Activated B cell treated with CpG ODN at 0.5 μM for 24 hours (primary cell): Measurements from ENCODE around the gene MET. TPM values are rescaled to one million over a fixed set of nuclear protein-coding genes. Genes with fewer than 3 reads are reported as not detected.

Source experiments
- ATAC-seq: fragments of 200-7000 bp; cut with Tn5 transposase; one replicate; pipeline ENCODE4 v1.10.0; 2021; ENCODE audit warnings: low read depth, mild to moderate bottlenecking, moderate library complexity
- CTCF ChIA-PET: fragments of 350-600 bp; sonication (Branson Sonifier 250); formaldehyde crosslinking; loops from one replicate; lab custom pipeline; 2021; ENCODE audit warnings: antibody characterized with exemption; lab: Charles Lee
- POLR2A ChIA-PET: fragments of 350-600 bp; sonication (Branson Sonifier 250); formaldehyde crosslinking; loops from one replicate; lab custom pipeline; 2021; ENCODE audit warnings: antibody characterized with exemption; lab: Charles Lee
- DNase-seq: peaks from one replicate; pipeline ENCODE4 v3.0.0; 2022
- H3K27ac Mint-ChIP-seq: one replicate; pipeline ENCODE4 v1.8.0; 2020; ENCODE audit warnings: mixed read lengths
- H3K27me3 Mint-ChIP-seq: one replicate; pipeline ENCODE4 v1.8.0; 2021; ENCODE audit warnings: mixed read lengths
- H3K36me3 Mint-ChIP-seq: one replicate; pipeline ENCODE4 v1.8.0; 2021; ENCODE audit warnings: low read depth, mixed read lengths
- H3K4me1 Mint-ChIP-seq: one replicate; pipeline ENCODE4 v1.8.0; 2021; ENCODE audit warnings: mixed read lengths
- H3K4me3 Mint-ChIP-seq: one replicate; pipeline ENCODE4 v1.8.0; 2020; ENCODE audit warnings: mild to moderate bottlenecking, mixed read lengths
- H3K9me3 Mint-ChIP-seq: one replicate; pipeline ENCODE4 v1.8.0; 2020; ENCODE audit warnings: mixed read lengths
- intact Hi-C: fragments of 100-400 bp; cut with micrococcal nuclease; formaldehyde crosslinking; loops from one replicate; pipeline ENCODE4 v1.15.1; 2024
- total RNA-seq: library from RNA; stranded (reverse); gene quantifications from 2 replicates; pipeline ENCODE4 v1.2.3, GENCODE V29; 2022
- TF ChIP-seq, protein P1 (sequence below): fragments of 200-600 bp; IDR thresholded peaks from one replicate; pipeline ENCODE4 v1.8.0; 2022; ENCODE audit warnings: antibody characterized with exemption, mild to moderate bottlenecking

MET gene
- total RNA-seq, 1 donor from 2014 or later = 1.1 TPM

DNA sequence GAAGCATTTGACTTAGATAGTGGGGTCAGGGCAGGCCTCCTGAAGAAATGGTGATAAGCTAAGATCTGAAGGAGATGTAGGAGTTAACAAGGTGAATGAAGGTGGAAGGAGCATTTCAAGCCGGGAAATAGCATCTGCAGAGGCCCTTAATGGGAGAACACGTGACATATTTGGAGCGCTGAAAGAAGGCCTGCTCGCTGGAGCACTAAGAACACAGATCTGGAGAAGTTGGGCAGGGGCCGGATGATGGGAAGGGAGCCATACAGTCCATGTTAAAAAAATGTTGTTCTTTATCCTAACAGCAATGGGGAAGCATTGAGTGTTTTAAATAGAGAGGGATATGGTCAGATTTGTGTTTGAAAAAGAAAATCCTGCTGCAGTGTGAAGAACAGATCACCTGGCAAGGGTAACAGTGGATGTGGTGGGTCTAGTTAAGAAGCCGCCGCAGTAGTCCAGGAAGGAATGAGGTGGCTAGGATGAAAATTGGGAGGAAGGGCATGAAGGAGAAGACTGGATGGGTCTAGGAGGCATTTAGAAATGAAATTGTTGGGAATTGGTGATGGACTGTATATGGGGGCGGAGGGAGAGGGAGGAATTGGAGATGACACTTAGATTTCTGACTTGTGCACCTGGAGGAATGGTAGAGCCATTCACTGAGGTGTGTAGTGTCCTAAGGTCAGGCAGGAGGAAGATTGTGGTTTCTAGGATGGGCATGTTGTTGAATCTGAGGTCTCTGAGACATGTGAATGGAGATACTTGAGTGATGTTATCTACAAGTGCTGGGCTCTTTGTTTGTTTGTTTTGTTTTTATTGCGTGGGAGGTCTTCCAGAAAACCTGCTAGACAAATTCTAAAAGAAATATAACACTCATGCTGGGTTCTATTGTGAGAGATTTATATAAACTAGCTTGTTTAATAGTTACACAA lies 58.4 kb downstream of the MET start:
- Mint-ChIP-seq H3K9me3 (no peaks in the 10 kb centered on the region), H3K4me1 (peaks cover 8% of the 10 kb centered on the region), H3K27me3 (peaks cover 9% of the 10 kb centered on the region), H3K4me3 (no peak overlapping the region), H3K27ac (no peak overlapping the region), H3K36me3 (no peaks in the 10 kb centered on the region)
- DNase-seq = no peak
- CTCF ChIA-PET = no interaction called here
- TF ChIP-seq, protein P1, sequence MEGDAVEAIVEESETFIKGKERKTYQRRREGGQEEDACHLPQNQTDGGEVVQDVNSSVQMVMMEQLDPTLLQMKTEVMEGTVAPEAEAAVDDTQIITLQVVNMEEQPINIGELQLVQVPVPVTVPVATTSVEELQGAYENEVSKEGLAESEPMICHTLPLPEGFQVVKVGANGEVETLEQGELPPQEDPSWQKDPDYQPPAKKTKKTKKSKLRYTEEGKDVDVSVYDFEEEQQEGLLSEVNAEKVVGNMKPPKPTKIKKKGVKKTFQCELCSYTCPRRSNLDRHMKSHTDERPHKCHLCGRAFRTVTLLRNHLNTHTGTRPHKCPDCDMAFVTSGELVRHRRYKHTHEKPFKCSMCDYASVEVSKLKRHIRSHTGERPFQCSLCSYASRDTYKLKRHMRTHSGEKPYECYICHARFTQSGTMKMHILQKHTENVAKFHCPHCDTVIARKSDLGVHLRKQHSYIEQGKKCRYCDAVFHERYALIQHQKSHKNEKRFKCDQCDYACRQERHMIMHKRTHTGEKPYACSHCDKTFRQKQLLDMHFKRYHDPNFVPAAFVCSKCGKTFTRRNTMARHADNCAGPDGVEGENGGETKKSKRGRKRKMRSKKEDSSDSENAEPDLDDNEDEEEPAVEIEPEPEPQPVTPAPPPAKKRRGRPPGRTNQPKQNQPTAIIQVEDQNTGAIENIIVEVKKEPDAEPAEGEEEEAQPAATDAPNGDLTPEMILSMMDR = no peak
- POLR2A ChIA-PET = no interaction called here
- no peak for ATAC-seq
- intact Hi-C loops = no loop called here

DNA sequence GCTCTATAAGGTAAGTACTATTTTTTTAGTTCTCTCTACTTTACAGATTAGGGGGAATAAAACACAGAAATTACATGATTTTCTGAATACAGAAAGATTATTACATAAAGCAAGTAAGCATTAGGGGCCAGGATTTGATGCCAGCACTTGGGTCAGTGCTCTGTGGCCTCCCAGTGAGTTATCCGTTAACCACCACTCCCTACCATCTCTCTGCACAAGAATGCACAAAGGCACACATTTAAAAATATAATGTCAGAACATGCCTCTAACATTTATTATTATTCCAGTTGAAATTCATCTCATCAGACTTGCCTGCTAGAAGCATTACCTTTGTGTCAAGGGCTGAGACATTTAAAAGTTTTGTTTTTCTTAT lies 59.0 kb downstream of the MET start:
- TF ChIP-seq, protein P1 = no peak
- Mint-ChIP-seq H3K27me3 (peaks cover 9% of the 10 kb centered on the region), H3K4me1 (peaks cover 8% of the 10 kb centered on the region), H3K36me3 (no peaks in the 10 kb centered on the region), H3K4me3 (no peak overlapping the region), H3K27ac (no peak overlapping the region), H3K9me3 (no peaks in the 10 kb centered on the region)
- DNase-seq (no peak), ATAC-seq (no peak)
- POLR2A ChIA-PET = no interaction called here
- CTCF ChIA-PET = no interaction called here
- intact Hi-C loops = no loop called here

DNA sequence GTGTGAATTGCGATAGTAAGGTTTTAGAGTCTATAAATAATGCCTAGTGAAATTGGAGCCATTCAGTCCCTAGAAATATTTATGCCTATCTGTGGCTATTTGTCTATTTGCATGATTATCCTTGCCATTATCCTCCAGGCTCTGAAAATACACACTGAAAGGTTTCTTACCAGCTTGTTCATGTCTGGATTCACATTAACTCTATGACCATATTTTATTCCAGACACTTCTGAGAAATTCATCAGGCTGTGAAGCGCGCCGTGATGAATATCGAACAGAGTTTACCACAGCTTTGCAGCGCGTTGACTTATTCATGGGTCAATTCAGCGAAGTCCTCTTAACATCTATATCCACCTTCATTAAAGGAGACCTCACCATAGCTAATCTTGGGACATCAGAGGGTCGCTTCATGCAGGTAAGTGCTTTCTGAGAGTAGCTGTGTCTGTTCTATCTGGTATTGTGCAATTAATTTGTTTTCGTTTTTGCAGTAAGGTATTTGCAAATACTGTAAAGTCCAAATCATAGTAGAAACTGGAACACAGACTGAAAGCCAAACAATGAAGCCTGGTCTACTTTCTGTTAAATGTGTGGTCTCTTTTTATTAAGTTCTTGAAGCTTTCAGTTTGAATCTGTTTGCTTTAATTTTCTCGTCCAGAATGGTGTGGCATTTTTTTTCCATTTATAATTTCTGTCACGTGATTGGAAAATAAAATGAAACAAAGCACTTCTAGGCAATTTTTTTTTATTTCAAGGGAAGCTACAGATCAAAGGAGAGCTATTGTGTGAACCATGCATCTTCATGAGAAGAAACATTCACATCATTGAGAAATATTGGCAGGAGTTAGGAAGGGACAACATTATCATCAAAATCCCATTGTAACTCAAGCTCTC lies 59.7 kb downstream of the MET start:
- Mint-ChIP-seq H3K4me3 (no peak overlapping the region), H3K27me3 (peaks cover 5% of the 10 kb centered on the region), H3K36me3 (no peaks in the 10 kb centered on the region), H3K27ac (no peak overlapping the region), H3K4me1 (peaks cover 8% of the 10 kb centered on the region), H3K9me3 (no peaks in the 10 kb centered on the region)
- DNase-seq (no peak), ATAC-seq (no peak)
- intact Hi-C loops = no loop called here
- TF ChIP-seq, protein P1 = no peak
- ChIA-PET CTCF (no interaction called here), POLR2A (no interaction called here)

DNA sequence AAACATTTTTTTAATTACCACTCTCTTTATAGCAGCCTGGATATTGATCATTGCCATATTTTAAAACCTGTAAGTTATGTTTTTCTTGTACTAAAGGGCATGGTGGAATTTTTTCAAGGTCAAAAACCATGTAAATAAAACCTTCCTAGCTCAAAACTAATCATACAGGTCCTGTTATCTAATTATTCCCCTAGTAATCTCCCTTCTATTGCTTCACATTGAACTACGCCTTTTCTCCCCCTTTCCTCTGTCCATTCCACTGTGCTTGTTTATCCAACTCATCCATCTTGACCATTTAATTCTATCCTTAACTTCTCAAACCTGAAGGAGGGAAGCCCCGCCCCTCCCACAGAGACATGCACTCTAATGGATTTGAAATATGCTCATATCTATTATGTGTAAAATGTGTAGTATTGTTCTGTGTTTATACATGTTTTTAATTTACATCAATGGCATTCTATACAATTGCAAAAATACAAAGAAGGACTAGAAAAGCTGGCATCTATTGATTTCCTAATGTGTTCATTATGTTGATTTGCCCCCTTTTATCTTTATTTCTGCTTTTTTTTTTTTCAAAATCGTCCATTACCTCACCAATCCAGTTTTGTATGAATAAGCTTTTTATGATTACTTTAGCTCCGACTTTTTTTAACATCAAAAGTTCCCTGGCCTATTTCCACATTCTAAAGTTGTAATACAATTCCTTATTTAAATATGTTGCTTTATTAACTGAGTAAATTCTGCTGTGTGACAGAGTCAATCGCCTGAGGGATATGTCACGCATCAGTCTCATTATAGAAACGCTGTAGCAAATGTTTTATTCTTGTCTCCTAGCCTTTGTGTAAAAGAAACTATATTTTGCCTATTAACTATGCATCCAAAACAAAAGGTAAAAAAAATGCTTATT lies 61.0 kb downstream of the MET start:
- ChIA-PET CTCF (no interaction called here), POLR2A (interaction anchor here (0.7 kb wide), 1 partner anchor 1450 kb away, joined by 3 read pairs; no protein-coding TSS in a partner anchor)
- Mint-ChIP-seq H3K27ac (no peak overlapping the region), H3K4me1 (peaks cover 8% of the 10 kb centered on the region), H3K9me3 (no peaks in the 10 kb centered on the region), H3K4me3 (no peak overlapping the region), H3K36me3 (no peaks in the 10 kb centered on the region), H3K27me3 (peaks cover 11% of the 10 kb centered on the region)
- no peak for DNase-seq
- no peak for ATAC-seq
- intact Hi-C loops = no loop called here
- TF ChIP-seq, protein P1 = no peak
